PC-9 (cell line): ENCODE data around the gene HEATR9. TPM values are rescaled to one million over a fixed set of nuclear protein-coding genes. Genes with fewer than 3 reads are reported as not detected.

ENCODE experiments used
- Bru-seq: library from RNA; stranded (reverse); fragments of 400-500 nt; gene quantifications from one replicate; lab custom pipeline; 2021; lab: Mats Ljungman, UMichigan
- BruChase-seq, 2 experiments: library from RNA; stranded (reverse); fragments of 400-500 nt; gene quantifications; one replicate each; lab custom pipeline; 2021; lab: Mats Ljungman, UMichigan
- BruUV-seq: library from RNA; stranded (reverse); fragments of 400-500 nt; replicated peaks from 2 replicates; lab custom pipeline; 2021; lab: Mats Ljungman, UMichigan
- CTCF ChIA-PET: fragments of 300-600 bp; sonication (Branson Sonifier 250); formaldehyde crosslinking; loops from one replicate; lab custom pipeline; 2022; ENCODE audit warnings: antibody characterized with exemption; lab: Charles Lee
- POLR2A ChIA-PET: fragments of 300-600 bp; sonication (Branson Sonifier 250); formaldehyde crosslinking; loops from one replicate; lab custom pipeline; 2022; ENCODE audit warnings: antibody characterized with exemption; ENCODE audit not compliant: unreplicated experiment; lab: Charles Lee
- DNase-seq, 2 experiments: peaks; one replicate each; pipeline versions ENCODE4 v3.0.0 to v3.0.0-alpha.2; 2015 to 2022; ENCODE audit warnings: mixed read lengths in 1 of 2
- H2AFZ ChIP-seq: fragments of 200-600 bp; sonication (generic); 2 replicates; pipeline ENCODE4 v1.8.1; 2017; ENCODE audit warnings: antibody characterized with exemption
- H3F3A ChIP-seq: fragments of 200-600 bp; sonication (generic); 2 replicates; pipeline ENCODE4 v1.8.1; 2017; ENCODE audit warnings: antibody characterized with exemption, mild to moderate bottlenecking, low read depth; ENCODE audit not compliant: insufficient read depth
- H3K27ac ChIP-seq: fragments of 200-600 bp; sonication (generic); 2 replicates; pipeline ENCODE4 v1.6.1; 2016; ENCODE audit warnings: mixed run types
- H3K27me3 ChIP-seq: fragments of 200-600 bp; sonication (generic); 2 replicates; pipeline ENCODE4 v1.6.1; 2016; ENCODE audit warnings: low read depth, mixed run types; ENCODE audit not compliant: insufficient read depth
- H3K36me3 ChIP-seq: fragments of 200-600 bp; sonication (generic); 2 replicates; pipeline ENCODE4 v1.6.1; 2016; ENCODE audit warnings: low read depth, mixed run types
- H3K4me1 ChIP-seq: fragments of 200-600 bp; sonication (generic); replicated peaks from 2 replicates; pipeline ENCODE4 v1.6.1; 2016; ENCODE audit warnings: mixed run types; ENCODE audit not compliant: insufficient read depth
- H3K4me2 ChIP-seq: fragments of 200-600 bp; sonication (generic); 2 replicates; pipeline ENCODE4 v1.6.1; 2017; ENCODE audit warnings: mixed run types
- H3K4me3 ChIP-seq: fragments of 200-600 bp; sonication (generic); 2 replicates; pipeline ENCODE4 v1.6.1; 2016; ENCODE audit warnings: mixed run types
- H3K79me2 ChIP-seq: fragments of 200-600 bp; sonication (generic); 2 replicates; pipeline ENCODE4 v1.6.1; 2017; ENCODE audit warnings: low read depth, mixed run types
- H3K9me2 ChIP-seq: fragments of 200-600 bp; sonication (generic); 2 replicates; pipeline ENCODE4 v1.8.1; 2017; ENCODE audit warnings: mild to moderate bottlenecking; ENCODE audit not compliant: insufficient read depth
- H3K9me3 ChIP-seq: fragments of 200-600 bp; sonication (generic); 2 replicates; pipeline ENCODE4 v1.8.1; 2016; ENCODE audit warnings: low read depth; ENCODE audit not compliant: insufficient read depth
- H4K20me1 ChIP-seq: fragments of 200-600 bp; sonication (generic); 2 replicates; pipeline ENCODE4 v1.8.1; 2017; ENCODE audit not compliant: insufficient read depth
- CTCF ChIP-seq: fragments of 200-600 bp; sonication (generic); conservative IDR thresholded peaks from 2 replicates; pipeline ENCODE4 v1.6.1; 2017; ENCODE audit warnings: mixed run types, antibody characterized with exemption, mild to moderate bottlenecking, moderate library complexity
- EZH2 ChIP-seq: fragments of 200-600 bp; sonication (generic); IDR thresholded peaks from 2 replicates; pipeline ENCODE4 v1.8.0; 2017; ENCODE audit warnings: antibody characterized with exemption, low read depth
- intact Hi-C: fragments of 100-400 bp; cut with micrococcal nuclease; formaldehyde crosslinking; loops from one replicate; pipeline ENCODE4 v1.10.0; 2022; ENCODE audit not compliant: unreplicated experiment
- long read RNA-seq: library from polyadenylated mRNA; stranded (forward); transcript quantifications from one replicate; pipeline ENCODE4 v2.0.0, GENCODE V29; 2022
- total RNA-seq: library from RNA; stranded (reverse); gene quantifications from 2 replicates; pipeline ENCODE4 v1.2.3, GENCODE V29; 2021

The HEATR9 gene
- total RNA-seq (not detected in 2 replicates), Bru-seq, nascent RNA (not detected), BruChase-seq, experiment 1, labeled RNA remaining after a 2-hour chase (not detected), BruChase-seq, experiment 2, labeled RNA remaining after a 6-hour chase (not detected)
- long read RNA-seq, result 0 reads

GRCh38 chr17:35868737-35869136 lies at the start of gene HEATR9:
Gene HEATR9 (minus strand): TSS chr17:35868891. CDS start chr17:35868742, 149 bp downstream.
- H3K4me1 ChIP-seq, result no peaks in the 10 kb centered on the region; the same call in 1 of the 2 replicates
- no peak for DNase-seq
- intact Hi-C loops, result no loop called here
- H3K9me2 ChIP-seq, result no peaks in the 10 kb centered on the region
- no peaks in the 10 kb centered on the region for H3K36me3 ChIP-seq
- no peak within 1 kb of the TSS for H3K4me3 ChIP-seq
- BruUV-seq, result no TSS peak
- TF ChIP-seq EZH2, result no peak
- no peak for TF ChIP-seq CTCF
- H3K9me3 ChIP-seq, result no peaks in the 10 kb centered on the region
- ChIA-PET POLR2A (no interaction called here), CTCF (no interaction called here)
- no peaks in the 10 kb centered on the region for H3F3A ChIP-seq
- H3K4me2 ChIP-seq, result no peak within 1 kb of the TSS
- H2AFZ ChIP-seq, result no peak within 1 kb of the TSS
- H3K27me3 ChIP-seq, result no peaks in the 10 kb centered on the region
- H3K79me2 ChIP-seq, result no peaks in the 10 kb centered on the region
- H3K27ac ChIP-seq, result no peak within 1 kb of the TSS
- no peaks in the 10 kb centered on the region for H4K20me1 ChIP-seq

- Histone ChIP-seq H3K79me2 (no peaks in the 10 kb centered on the region), H3K9me3 (no peaks in the 10 kb centered on the region), H3K27me3 (peaks cover 12% of the 10 kb centered on the region; the same call in 1 of the 2 replicates), H3F3A (no peaks in the 10 kb centered on the region), H3K4me1 (no peaks in the 10 kb centered on the region), H3K4me3 (no peak overlapping the region), H4K20me1 (no peaks in the 10 kb centered on the region), H3K27ac (no peak overlapping the region), H3K36me3 (no peaks in the 10 kb centered on the region), H3K9me2 (no peaks in the 10 kb centered on the region), H3K4me2 (no peak overlapping the region), H2AFZ (no peak overlapping the region)
- ChIA-PET POLR2A (no interaction called here), CTCF (no interaction called here)
- intact Hi-C loops, result no loop called here
- no TSS peak for BruUV-seq
- TF ChIP-seq CTCF, result no peak
- TF ChIP-seq EZH2, result no peak
- DNase-seq, result no peak
Measured at GRCh38 chr17:35917519-35918213, 49.0 kb upstream of the HEATR9 start.

- DNase-seq, result no peak
- no peaks in the 10 kb centered on the region for H3K79me2 ChIP-seq
- ChIA-PET POLR2A (interaction anchor here (0.7 kb wide), 1 partner anchor 13 kb away, joined by 4 read pairs; no protein-coding TSS in a partner anchor), CTCF (no interaction called here)
- H3K4me1 ChIP-seq, result no peaks in the 10 kb centered on the region
- H4K20me1 ChIP-seq, result no peaks in the 10 kb centered on the region
- no peaks in the 10 kb centered on the region for H3K9me2 ChIP-seq
- no TSS peak for BruUV-seq
- H3K36me3 ChIP-seq, result no peaks in the 10 kb centered on the region
- H2AFZ ChIP-seq, result no peak overlapping the region
- peaks cover 12% of the 10 kb centered on the region; the same call in 1 of the 2 replicates for H3K27me3 ChIP-seq
- TF ChIP-seq EZH2 (no peak), CTCF (no peak)
- no peaks in the 10 kb centered on the region for H3K9me3 ChIP-seq
- H3K4me3 ChIP-seq, result no peak overlapping the region
- no peak overlapping the region for H3K4me2 ChIP-seq
- H3K27ac ChIP-seq, result no peak overlapping the region
- intact Hi-C loops, result no loop called here
- no peaks in the 10 kb centered on the region for H3F3A ChIP-seq
Measured at GRCh38 chr17:35915153-35915964, 46.7 kb upstream of the HEATR9 start.
